Transverse colon (tissue), 4 donors: ENCODE measurements around the gene C11orf97. TPM values are rescaled to one million over a fixed set of nuclear protein-coding genes. Genes with fewer than 3 reads are reported as not detected.

Experiments
- DNase-seq: peaks from one replicate; pipeline ENCODE4 v3.0.0-alpha.2; 2019
- H3K27ac ChIP-seq, 4 donors: fragments of 200-600 bp; sonication (generic); 2 replicates each; pipeline ENCODE4 v1.5.1; 2016 to 2018; ENCODE audit warnings: inconsistent platforms in 4 of 4
- H3K27me3 ChIP-seq: fragments of 200-600 bp; sonication (generic); 2 replicates; pipeline ENCODE4 v1.5.1; 2017; ENCODE audit warnings: inconsistent platforms
- H3K36me3 ChIP-seq, 4 donors: fragments of 200-600 bp; sonication (generic); 2 replicates each; pipeline ENCODE4 v1.5.1; 2017 to 2019; ENCODE audit warnings: inconsistent platforms in 4 of 4
- H3K4me1 ChIP-seq, 4 donors: fragments of 200-600 bp; sonication (generic); 2 replicates each; pipeline ENCODE4 v1.5.1; 2017 to 2020; ENCODE audit warnings: inconsistent platforms in 4 of 4
- H3K4me3 ChIP-seq, 4 donors: fragments of 200-600 bp; sonication (generic); 1 replicate in 1 of 4; 2 replicates in 3 of 4; pipeline versions ENCODE4 v1.5.1 to v1.6.1; 2017 to 2019; ENCODE audit warnings: inconsistent platforms in 4 of 4
- H3K9me3 ChIP-seq, 2 donors: fragments of 200-600 bp; sonication (generic); 2 replicates each; pipeline ENCODE4 v1.5.1; 2017 to 2019; ENCODE audit warnings: inconsistent platforms in 2 of 2
- CTCF ChIP-seq, 5 experiments: fragments of 200-600 bp in 3 of 5; fragments of 450-650 bp in 2 of 5; sonication (generic) in 3 of 5; IDR thresholded peaks; 1 replicate in 2 of 5; 2 replicates in 3 of 5; pipeline ENCODE4 v1.5.1; 2016 to 2017; ENCODE audit warnings: antibody characterized with exemption in 5 of 5, inconsistent platforms in 3 of 5, mild to moderate bottlenecking in 2 of 5, moderate library complexity in 1 of 5
- EP300 ChIP-seq: sonication (generic); formaldehyde crosslinking; IDR thresholded peaks from one replicate; pipeline ENCODE4 v1.6.1; 2017; ENCODE audit warnings: antibody characterized with exemption, low read depth
- POLR2A ChIP-seq: fragments of 450-650 bp; IDR thresholded peaks from one replicate; pipeline ENCODE4 v1.6.1; 2016; ENCODE audit warnings: antibody characterized with exemption, mild to moderate bottlenecking, moderate library complexity
- POLR2AphosphoS5 ChIP-seq, 3 donors: sonication (generic); formaldehyde crosslinking; IDR thresholded peaks; one replicate each; pipeline ENCODE4 v1.6.1; 2016; ENCODE audit warnings: antibody characterized with exemption in 3 of 3
- WGBS, 2 donors: methylation state at CpG; one replicate each; pipeline ENCODE4 v1.1.5; 2018; ENCODE audit warnings: low coverage in 1 of 2; 5-methylcytosine and 5-hydroxymethylcytosine counted together
- in situ Hi-C, 4 donors: fragments of 200-750 bp; cut with MboI; loops; one replicate each; pipeline versions ENCODE4 v1.15.0 to v1.15.1; 2017; ENCODE audit warnings: low sequenced_read_pairs in 3 of 4, low pct_ligation_motif_present in 1 of 4, low pct_unique_long_range_greater_than_20kb in 1 of 4
- intact Hi-C: fragments of 100-400 bp; cut with DNase I; formaldehyde crosslinking; loops from one replicate; pipeline ENCODE4 v1.15.1; 2023; ENCODE audit warnings: low total_unique reads
- total RNA-seq, 4 donors: library from RNA; depleted of rRNA; stranded (reverse); fragments of >200 nt; gene quantifications; one replicate each; pipeline ENCODE4 v1.1.0, GENCODE V29; 2016

Gene C11orf97
- total RNA-seq, 4 donors from 2014 or later: not detected

GRCh38 chr11:94525546-94526324, 13.5 kb downstream of the C11orf97 start:
- WGBS, 2 donors: 27 to 28% methylated on average over 5 of the region's 5 CpGs
- Histone ChIP-seq H3K27me3 (no peaks in the 10 kb centered on the region), H3K36me3 (no peaks in the 10 kb centered on the region), H3K4me3 (no peak overlapping the region), H3K4me1 (peaks cover 0 to 13% (median 9%) of the 10 kb centered on the region in 4 donors), H3K9me3 (no peaks in the 10 kb centered on the region), H3K27ac (no peak overlapping the region)
- peak; percentile 84 for DNase-seq
- in situ Hi-C loops (loop anchor here in 2 of 4 donors (10.0 kb wide), 2 partner anchors 69 to 79 kb away; no protein-coding TSS in a partner anchor), intact Hi-C loops (no loop called here)
- TF ChIP-seq EP300 (no peak), POLR2A (no peak), CTCF (IDR thresholded peaks at IDR 0.05) (no peak), POLR2AphosphoS5 (IDR thresholded peaks at IDR 0.05) (no peak)

GRCh38 chr11:94526645-94527438, 14.6 kb downstream of the C11orf97 start:
- Histone ChIP-seq H3K4me3 (no peak overlapping the region), H3K27ac (no peak overlapping the region), H3K4me1 (peaks cover 0 to 13% (median 9%) of the 10 kb centered on the region in 4 donors), H3K27me3 (no peaks in the 10 kb centered on the region), H3K9me3 (no peaks in the 10 kb centered on the region), H3K36me3 (no peaks in the 10 kb centered on the region)
- in situ Hi-C loops: loop anchor here in 2 of 4 donors (10.0 kb wide), 2 partner anchors 68 to 78 kb away; no protein-coding TSS in a partner anchor
- TF ChIP-seq POLR2A: no peak
- no peak for TF ChIP-seq POLR2AphosphoS5 (IDR thresholded peaks at IDR 0.05)
- TF ChIP-seq CTCF (IDR thresholded peaks at IDR 0.05): no peak
- TF ChIP-seq EP300: no peak
- DNase-seq: no peak
- intact Hi-C loops: no loop called here
- WGBS, 2 donors: 69 to 88% methylated on average over 4 of the region's 4 CpGs

GRCh38 chr11:94528551-94528950, 16.3 kb downstream of the C11orf97 start:
- in situ Hi-C loops: loop anchor here in 2 of 4 donors (10.0 kb wide), 2 partner anchors 66 to 76 kb away; no protein-coding TSS in a partner anchor
- DNase-seq: no peak
- Histone ChIP-seq H3K27ac (no peak overlapping the region), H3K36me3 (no peaks in the 10 kb centered on the region), H3K9me3 (no peaks in the 10 kb centered on the region), H3K27me3 (no peaks in the 10 kb centered on the region), H3K4me1 (peaks cover 0 to 16% (median 9%) of the 10 kb centered on the region in 4 donors), H3K4me3 (no peak overlapping the region)
- intact Hi-C loops: no loop called here
- TF ChIP-seq POLR2A (no peak), CTCF (IDR thresholded peaks at IDR 0.05) (no peak), EP300 (no peak), POLR2AphosphoS5 (IDR thresholded peaks at IDR 0.05) (no peak)

GRCh38 chr11:94532211-94532610, 19.9 kb downstream of the C11orf97 start:
- Histone ChIP-seq H3K27ac (no peak overlapping the region), H3K4me3 (no peak overlapping the region), H3K36me3 (no peaks in the 10 kb centered on the region), H3K9me3 (no peaks in the 10 kb centered on the region), H3K4me1 (peaks cover 0 to 27% (median 10%) of the 10 kb centered on the region in 4 donors), H3K27me3 (no peaks in the 10 kb centered on the region)
- 44 to 74% methylated on average over 1 to 3 of the region's 3 CpGs for WGBS, 2 donors
- no peak for DNase-seq
- no peak for TF ChIP-seq CTCF (IDR thresholded peaks at IDR 0.05)
- TF ChIP-seq POLR2AphosphoS5 (IDR thresholded peaks at IDR 0.05): no peak
- no peak for TF ChIP-seq EP300
- no peak for TF ChIP-seq POLR2A
- in situ Hi-C loops (no loop called here), intact Hi-C loops (no loop called here)
